ENCODE measurements around the gene PDE4D. TPM values are rescaled to one million over a fixed set of nuclear protein-coding genes. Genes with fewer than 3 reads are reported as not detected.

The PDE4D gene
- total RNA-seq, 1 experiment from 2014 or later: 2.1 TPM

GRCh38 chr5:59368951-59369350 is 524.6 kb downstream of the PDE4D start:
- H2AFZ ChIP-seq (ENCODE audit: low read length): no peak overlapping the region
- H3K36me3 Mint-ChIP-seq (ENCODE audit: insufficient read depth in 1 of 3, low read depth in 3 of 3): peaks cover 0 to 5% (median 2%) of the 10 kb centered on the region in 3 experiments; a peak in 2 of 7 replicates
- H3K27ac ChIP-seq (ENCODE audit: insufficient read length, low read depth, low read length): no peak overlapping the region
- H3K4ac ChIP-seq (ENCODE audit: low read depth, low read length): no peak overlapping the region
- H4K20me1 ChIP-seq (ENCODE audit: control insufficient read depth, insufficient read depth, insufficient read length): no peaks in the 10 kb centered on the region
- no peak overlapping the region for H3K4me3 Mint-ChIP-seq
- H3K9ac ChIP-seq (ENCODE audit: extremely low read depth, insufficient read length, low read length): no peak overlapping the region
- H3K9me3 ChIP-seq (ENCODE audit: control insufficient read depth, low read depth, low read length): no peaks in the 10 kb centered on the region
- H3K4me1 Mint-ChIP-seq: peaks cover 3 to 7% of the 10 kb centered on the region in 2 experiments
- H4K5ac ChIP-seq (ENCODE audit: insufficient read length, low read depth, low read length): no peak overlapping the region
- no peaks in the 10 kb centered on the region; the same call in 1 of the 2 replicates for H3K27me3 ChIP-seq (ENCODE audit: insufficient read depth, low read length)
- H3K9me3 Mint-ChIP-seq: peaks cover 2 to 10% of the 10 kb centered on the region in 2 experiments; a peak in 4 of 5 replicates
- no peak overlapping the region for H3K56ac ChIP-seq (ENCODE audit: insufficient read length, low read depth, low read length)
- no peak overlapping the region for H3K4me2 ChIP-seq (ENCODE audit: insufficient read depth, insufficient read length, low read length)
- H3K27ac Mint-ChIP-seq: no peak overlapping the region
- H3K79me1 ChIP-seq (ENCODE audit: insufficient read depth, low read depth, low read length, poor library complexity, severe bottlenecking): no peaks in the 10 kb centered on the region
- H4K8ac ChIP-seq (replicated peaks; ENCODE audit: insufficient read length, low read depth, low read length): no peak overlapping the region
- H2BK5ac ChIP-seq (ENCODE audit: insufficient read length, low read length): no peak overlapping the region
- H3K18ac ChIP-seq (ENCODE audit: insufficient read length, low read depth, low read length): no peak overlapping the region
- H2BK15ac ChIP-seq (ENCODE audit: low read depth, low read length): no peak overlapping the region
- no CpG with 5 or more reads among the region's 4 CpGs for WGBS (ENCODE audit: extremely low coverage, insufficient read length, low lambda C conversion rate)
- no peak for DNase-seq
- H2BK120ac ChIP-seq (ENCODE audit: low read depth, low read length, poor library complexity, severe bottlenecking): no peak overlapping the region
- no peak overlapping the region for H4K91ac ChIP-seq (ENCODE audit: insufficient read length, low read depth, low read length)
- H3K4me1 ChIP-seq (ENCODE audit: insufficient read depth, low read length): no peaks in the 10 kb centered on the region
- no peaks in the 10 kb centered on the region for H3K79me2 ChIP-seq (ENCODE audit: insufficient read depth, low read length)
- H2BK20ac ChIP-seq (ENCODE audit: low read depth, low read length, poor library complexity, severe bottlenecking): no peak overlapping the region
- H2AK5ac ChIP-seq (ENCODE audit: insufficient read length, low read length): no peak overlapping the region
- H3K14ac ChIP-seq (ENCODE audit: insufficient read depth, low read length): no peak overlapping the region
- TF ChIP-seq CTCF (conservative IDR thresholded peaks at IDR 0.05): no peak
- no peaks in the 10 kb centered on the region for H3K23me2 ChIP-seq (ENCODE audit: insufficient read length, low read depth, low read length, poor library complexity, severe bottlenecking)
- H3K27me3 Mint-ChIP-seq (ENCODE audit: low read depth): peaks cover 2% of the 10 kb centered on the region; the same call in 1 of the 2 replicates
- H3T11ph ChIP-seq (ENCODE audit: low read length): no peak overlapping the region
- H2BK12ac ChIP-seq (ENCODE audit: insufficient read length, low read depth, low read length): no peak overlapping the region
- no peak overlapping the region for H3K23ac ChIP-seq (ENCODE audit: insufficient read length, low read depth, low read length)
